A549 (cell line): Measurements from ENCODE around the gene LRP5.

Experiments
- BHLHE40 ChIP-seq: IDR thresholded peaks from 2 replicates; pipeline ENCODE4 v1.6.1; 2012; ENCODE audit warnings: low read depth, low read length, inconsistent platforms
- HDAC2 ChIP-seq: fragments of 200-600 bp; sonication (generic); IDR thresholded peaks from 2 replicates; pipeline ENCODE4 v1.6.1; 2016
- KDM5A ChIP-seq: fragments of 200-600 bp; sonication (generic); IDR thresholded peaks from 2 replicates; pipeline ENCODE4 v1.6.1; 2016; ENCODE audit warnings: antibody characterized with exemption, mild to moderate bottlenecking
- RFX5 ChIP-seq: fragments of 450-650 bp; IDR thresholded peaks from 2 replicates; pipeline ENCODE4 v1.7.1; 2014; ENCODE audit warnings: antibody characterized with exemption, mild to moderate bottlenecking, moderate library complexity
- TF ChIP-seq, protein P1 (sequence below): fragments of >200 bp; sonication (Bioruptor Twin); formaldehyde crosslinking; IDR thresholded peaks from 3 replicates; pipeline ENCODE4 v1.5.1; 2016
- TF ChIP-seq, protein P2 (sequence below): fragments of 250-450 bp; sonication (Bioruptor Pico); IDR thresholded peaks from 2 replicates; pipeline ENCODE4 v1.5.0; 2021; ENCODE audit warnings: mild to moderate bottlenecking, moderate library complexity, borderline replicate concordance
- TF ChIP-seq, protein P3 (sequence below): IDR thresholded peaks from 2 replicates; pipeline ENCODE4 v1.6.1; 2012
- TF ChIP-seq, protein P4 (sequence below): fragments of >200 bp; sonication (Bioruptor Twin); formaldehyde crosslinking; IDR thresholded peaks from 3 replicates; pipeline ENCODE4 v1.6.1; 2016

DNA sequence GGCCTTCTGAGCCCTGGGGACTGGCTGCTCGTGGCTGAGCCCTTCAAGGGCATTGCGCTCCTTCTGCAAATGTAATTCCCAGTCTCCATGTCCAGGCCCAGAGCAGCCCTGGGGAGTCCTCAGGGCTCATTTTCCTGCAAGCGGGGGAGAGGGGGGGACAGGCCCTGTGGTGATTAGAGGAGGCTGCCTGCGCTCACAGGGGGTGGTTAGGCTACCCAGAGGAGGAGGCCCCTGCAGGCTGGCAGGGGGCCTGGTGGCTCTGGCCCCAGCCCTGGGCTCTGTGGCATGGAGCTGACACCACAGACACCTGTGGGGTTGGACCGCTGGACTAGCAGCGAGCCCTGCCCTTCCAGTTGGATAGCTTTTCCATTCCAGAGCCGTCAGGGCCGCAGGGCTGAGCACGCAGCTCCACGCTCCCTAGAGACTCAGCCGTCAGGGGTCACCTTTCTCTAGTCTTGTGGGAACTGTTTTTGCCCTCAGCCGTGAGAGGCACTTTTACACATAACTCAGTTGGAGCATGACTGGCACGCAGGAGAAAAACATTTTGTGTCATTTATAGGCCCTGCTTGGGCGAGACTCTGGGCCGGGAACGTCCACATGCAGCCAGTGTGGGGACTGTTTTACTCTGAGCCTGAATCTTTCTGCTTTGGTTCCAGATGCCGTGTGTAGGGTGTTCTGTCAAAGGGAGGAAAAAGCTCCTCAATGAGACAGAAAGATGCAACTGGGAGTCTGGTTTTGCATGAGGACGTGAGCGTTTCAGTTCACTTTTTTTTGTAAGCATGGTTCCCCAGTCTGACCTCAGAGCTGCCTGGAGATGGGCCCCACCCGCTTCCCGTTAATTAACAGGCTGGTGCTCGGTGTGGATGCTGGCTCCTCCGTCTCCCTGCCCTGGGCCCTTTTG, 58.1 kb downstream of the LRP5 start:
- TF ChIP-seq HDAC2 (no peak), RFX5 (no peak), KDM5A (no peak), BHLHE40 (no peak)
- TF ChIP-seq, protein P1, sequence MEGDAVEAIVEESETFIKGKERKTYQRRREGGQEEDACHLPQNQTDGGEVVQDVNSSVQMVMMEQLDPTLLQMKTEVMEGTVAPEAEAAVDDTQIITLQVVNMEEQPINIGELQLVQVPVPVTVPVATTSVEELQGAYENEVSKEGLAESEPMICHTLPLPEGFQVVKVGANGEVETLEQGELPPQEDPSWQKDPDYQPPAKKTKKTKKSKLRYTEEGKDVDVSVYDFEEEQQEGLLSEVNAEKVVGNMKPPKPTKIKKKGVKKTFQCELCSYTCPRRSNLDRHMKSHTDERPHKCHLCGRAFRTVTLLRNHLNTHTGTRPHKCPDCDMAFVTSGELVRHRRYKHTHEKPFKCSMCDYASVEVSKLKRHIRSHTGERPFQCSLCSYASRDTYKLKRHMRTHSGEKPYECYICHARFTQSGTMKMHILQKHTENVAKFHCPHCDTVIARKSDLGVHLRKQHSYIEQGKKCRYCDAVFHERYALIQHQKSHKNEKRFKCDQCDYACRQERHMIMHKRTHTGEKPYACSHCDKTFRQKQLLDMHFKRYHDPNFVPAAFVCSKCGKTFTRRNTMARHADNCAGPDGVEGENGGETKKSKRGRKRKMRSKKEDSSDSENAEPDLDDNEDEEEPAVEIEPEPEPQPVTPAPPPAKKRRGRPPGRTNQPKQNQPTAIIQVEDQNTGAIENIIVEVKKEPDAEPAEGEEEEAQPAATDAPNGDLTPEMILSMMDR: no peak
- TF ChIP-seq, protein P2, sequence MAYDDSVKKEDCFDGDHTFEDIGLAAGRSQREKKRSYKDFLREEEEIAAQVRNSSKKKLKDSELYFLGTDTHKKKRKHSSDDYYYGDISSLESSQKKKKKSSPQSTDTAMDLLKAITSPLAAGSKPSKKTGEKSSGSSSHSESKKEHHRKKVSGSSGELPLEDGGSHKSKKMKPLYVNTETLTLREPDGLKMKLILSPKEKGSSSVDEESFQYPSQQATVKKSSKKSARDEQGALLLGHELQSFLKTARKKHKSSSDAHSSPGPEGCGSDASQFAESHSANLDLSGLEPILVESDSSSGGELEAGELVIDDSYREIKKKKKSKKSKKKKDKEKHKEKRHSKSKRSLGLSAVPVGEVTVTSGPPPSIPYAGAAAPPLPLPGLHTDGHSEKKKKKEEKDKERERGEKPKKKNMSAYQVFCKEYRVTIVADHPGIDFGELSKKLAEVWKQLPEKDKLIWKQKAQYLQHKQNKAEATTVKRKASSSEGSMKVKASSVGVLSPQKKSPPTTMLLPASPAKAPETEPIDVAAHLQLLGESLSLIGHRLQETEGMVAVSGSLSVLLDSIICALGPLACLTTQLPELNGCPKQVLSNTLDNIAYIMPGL (CRISPR knock-in tag): no peak
- TF ChIP-seq, protein P3, sequence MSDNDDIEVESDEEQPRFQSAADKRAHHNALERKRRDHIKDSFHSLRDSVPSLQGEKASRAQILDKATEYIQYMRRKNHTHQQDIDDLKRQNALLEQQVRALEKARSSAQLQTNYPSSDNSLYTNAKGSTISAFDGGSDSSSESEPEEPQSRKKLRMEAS: no peak
- TF ChIP-seq, protein P4, sequence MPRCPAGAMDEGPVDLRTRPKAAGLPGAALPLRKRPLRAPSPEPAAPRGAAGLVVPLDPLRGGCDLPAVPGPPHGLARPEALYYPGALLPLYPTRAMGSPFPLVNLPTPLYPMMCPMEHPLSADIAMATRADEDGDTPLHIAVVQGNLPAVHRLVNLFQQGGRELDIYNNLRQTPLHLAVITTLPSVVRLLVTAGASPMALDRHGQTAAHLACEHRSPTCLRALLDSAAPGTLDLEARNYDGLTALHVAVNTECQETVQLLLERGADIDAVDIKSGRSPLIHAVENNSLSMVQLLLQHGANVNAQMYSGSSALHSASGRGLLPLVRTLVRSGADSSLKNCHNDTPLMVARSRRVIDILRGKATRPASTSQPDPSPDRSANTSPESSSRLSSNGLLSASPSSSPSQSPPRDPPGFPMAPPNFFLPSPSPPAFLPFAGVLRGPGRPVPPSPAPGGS: no peak
